SK-N-SH (cell line): ENCODE results near the gene AKR1C4. TPM values are rescaled to one million over a fixed set of nuclear protein-coding genes. Genes with fewer than 3 reads are reported as not detected.

Experiments
- CTCF ChIA-PET: fragments of 300-600, 350-600 bp; formaldehyde crosslinking; extraction: SDS; loops from one replicate; lab custom pipeline; 2021; lab: Yijun Ruan, JAX
- POLR2A ChIA-PET: fragments of 350-600 bp; sonication (Branson Sonifier 250); formaldehyde crosslinking; extraction: SDS; loops from one replicate; lab custom pipeline; 2020; ENCODE audit warnings: antibody characterized with exemption, inconsistent platforms; lab: Yijun Ruan, JAX
- DNase-seq: peaks from one replicate; pipeline ENCODE4 v3.0.0; 2012
- H2AFZ ChIP-seq: fragments of 200-600 bp; sonication (generic); 2 replicates; pipeline ENCODE4 v1.8.1; 2016; ENCODE audit warnings: antibody characterized with exemption, mild to moderate bottlenecking, low read depth
- H3F3A ChIP-seq: fragments of 200-600 bp; sonication (generic); replicated peaks from 2 replicates; pipeline ENCODE3; 2016; ENCODE audit warnings: antibody characterized with exemption, mild to moderate bottlenecking; ENCODE audit not compliant: insufficient read depth
- H3K27ac ChIP-seq, 2 experiments: fragments of 200-500 bp in 1 of 2; fragments of 200-600 bp in 1 of 2; sonication (Bioruptor generic) in 1 of 2; sonication (generic), shearing (Covaris generic) in 1 of 2; 2 replicates each; pipeline versions ENCODE4 v1.5.1 to v1.6.1; 2014 to 2016; ENCODE audit warnings: low read depth in 2 of 2, inconsistent platforms in 1 of 2, low read length in 1 of 2, mild to moderate bottlenecking in 1 of 2, mixed read lengths in 1 of 2
- H3K27me3 ChIP-seq: fragments of 200-600 bp; sonication (generic), shearing (Covaris generic); 2 replicates; pipeline ENCODE4 v1.6.1; 2016; ENCODE audit warnings: mixed run types; ENCODE audit not compliant: insufficient read depth
- H3K36me3 ChIP-seq, 2 experiments: fragments of 200-500 bp in 1 of 2; fragments of 200-600 bp in 1 of 2; sonication (Bioruptor generic) in 1 of 2; sonication (generic) in 1 of 2; replicated peaks in 1 of 2; 2 replicates each; pipeline versions ENCODE3 to v1.5.1; 2014 to 2016; ENCODE audit warnings: low read length in 1 of 2, mild to moderate bottlenecking in 1 of 2; ENCODE audit not compliant: insufficient read depth in 2 of 2, control insufficient read depth in 1 of 2
- H3K4me1 ChIP-seq, 2 experiments: fragments of 200-500 bp in 1 of 2; fragments of 200-600 bp in 1 of 2; sonication (Bioruptor generic) in 1 of 2; sonication (generic), shearing (Covaris generic) in 1 of 2; 2 replicates each; pipeline versions ENCODE4 v1.5.1 to v1.6.1; 2014 to 2016; ENCODE audit warnings: low read depth in 1 of 2, low read length in 1 of 2, mixed run types in 1 of 2; ENCODE audit not compliant: insufficient read depth in 2 of 2, control insufficient read depth in 1 of 2
- H3K4me2 ChIP-seq: fragments of 200-600 bp; sonication (generic), shearing (Covaris generic); 2 replicates; pipeline ENCODE4 v1.6.1; 2017; ENCODE audit warnings: mixed run types
- H3K4me3 ChIP-seq, 2 experiments: fragments of 200-500 bp in 1 of 2; fragments of 200-600 bp in 1 of 2; sonication (Bioruptor generic) in 1 of 2; sonication (generic), shearing (Covaris generic) in 1 of 2; 2 replicates each; pipeline versions ENCODE4 v1.5.1 to v1.8.1; 2014 to 2016; ENCODE audit warnings: low read depth in 2 of 2, inconsistent platforms in 1 of 2, low read length in 1 of 2, mild to moderate bottlenecking in 1 of 2, mixed read lengths in 1 of 2, moderate library complexity in 1 of 2
- H3K79me2 ChIP-seq: fragments of 200-600 bp; sonication (generic); 2 replicates; pipeline ENCODE4 v1.8.1; 2017; ENCODE audit warnings: mild to moderate bottlenecking; ENCODE audit not compliant: insufficient read depth
- H3K9ac ChIP-seq: fragments of 200-600 bp; sonication (generic); 2 replicates; pipeline ENCODE4 v1.6.1; 2017; ENCODE audit warnings: mixed run types
- H3K9me2 ChIP-seq: fragments of 200-600 bp; sonication (generic); 2 replicates; pipeline ENCODE4 v1.6.1; 2017; ENCODE audit warnings: mixed run types
- H3K9me3 ChIP-seq: fragments of 200-600 bp; sonication (generic); 2 replicates; pipeline ENCODE4 v1.6.1; 2017; ENCODE audit warnings: mixed run types, mild to moderate bottlenecking, moderate library complexity
- H4K20me1 ChIP-seq: fragments of 200-600 bp; sonication (generic); 2 replicates; pipeline ENCODE4 v1.6.1; 2017; ENCODE audit warnings: mild to moderate bottlenecking, mixed run types; ENCODE audit not compliant: insufficient read depth
- CHD2 ChIP-seq: fragments of 150-350 bp; IDR thresholded peaks from 2 replicates; pipeline ENCODE4 v1.6.1; 2018; ENCODE audit warnings: low read length; ENCODE audit not compliant: partially characterized antibody
- GATA2 ChIP-seq: sonication (generic); formaldehyde crosslinking; IDR thresholded peaks from 2 replicates; pipeline ENCODE4 v1.5.0; 2020; ENCODE audit warnings: mild to moderate bottlenecking, missing genetic modification reagents
- MEF2A ChIP-seq: IDR thresholded peaks from 2 replicates; pipeline ENCODE4 v1.4.0; 2012; ENCODE audit warnings: low read depth, borderline replicate concordance
- NFIC ChIP-seq: IDR thresholded peaks from 2 replicates; pipeline ENCODE4 v1.4.0; 2012; ENCODE audit warnings: borderline replicate concordance
- NRF1 ChIP-seq: IDR thresholded peaks from 2 replicates; pipeline ENCODE4 v1.6.1; 2012; ENCODE audit warnings: low read depth, mild to moderate bottlenecking, low read length
- RAD21 ChIP-seq: IDR thresholded peaks from 2 replicates; pipeline ENCODE4 v1.6.1; 2012; ENCODE audit warnings: mild to moderate bottlenecking, low read length
- TAF1 ChIP-seq: IDR thresholded peaks from 2 replicates; pipeline ENCODE4 v1.6.1; 2012; ENCODE audit warnings: low read depth, mild to moderate bottlenecking, low read length, moderate library complexity, borderline replicate concordance
- TEAD4 ChIP-seq: IDR thresholded peaks from 2 replicates; pipeline ENCODE4 v1.4.0; 2012; ENCODE audit warnings: mild to moderate bottlenecking, borderline replicate concordance; ENCODE audit not compliant: insufficient read depth
- WGBS: methylation state at CpG from one replicate; pipeline ENCODE4 v1.1.6; 2017; ENCODE audit warnings: low lambda C conversion rate; 5-methylcytosine and 5-hydroxymethylcytosine counted together
- polyA plus RNA-seq, 3 experiments: library from polyadenylated mRNA; depleted of rRNA; stranded (reverse); fragments of >200 nt; gene quantifications; 2 replicates each; pipeline ENCODE4 v1.2.3, GENCODE V29; 2012
- TF ChIP-seq, protein P1 (sequence below): IDR thresholded peaks from 2 replicates; pipeline ENCODE4 v1.6.1; 2012; ENCODE audit warnings: mild to moderate bottlenecking, low read depth, low read length, moderate library complexity
- TF ChIP-seq, protein P2 (sequence below): IDR thresholded peaks from 2 replicates; pipeline ENCODE4 v1.4.0; 2012; ENCODE audit warnings: low read depth

AKR1C4 gene
- polyA plus RNA-seq, 1 of the 3 experiments (the other 2 are of a cell fraction), result not detected

DNA sequence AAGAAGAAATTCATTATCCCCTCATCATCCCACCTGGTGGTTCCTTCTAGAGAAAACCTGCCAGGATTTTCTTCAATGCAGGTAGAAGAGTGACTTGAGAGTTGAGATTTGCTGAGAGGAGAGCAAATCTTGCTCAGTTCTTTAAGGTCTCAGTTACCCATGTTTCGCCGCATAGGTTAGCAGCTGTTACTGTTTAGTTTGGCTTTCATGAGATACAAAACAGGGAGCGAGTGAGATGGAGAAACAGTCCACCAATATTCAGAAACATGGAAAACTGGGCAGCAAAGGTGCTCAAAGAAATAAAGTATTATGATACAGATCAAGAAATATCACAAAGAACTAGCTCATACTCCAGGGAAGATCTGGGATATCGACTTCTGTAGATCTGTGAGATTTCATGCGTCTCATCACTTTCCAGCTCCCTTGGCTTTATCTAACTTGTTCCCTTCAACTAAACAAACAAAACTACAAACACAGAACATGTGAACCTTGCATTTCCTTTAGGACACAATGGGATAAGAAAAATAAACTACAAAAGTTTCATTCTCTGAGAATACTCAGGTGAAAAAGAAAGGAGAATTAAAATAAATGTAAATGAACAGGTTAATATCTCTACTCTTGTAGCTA is 63.4 kb downstream of the AKR1C4 start (continued):
- TF ChIP-seq, protein P1, sequence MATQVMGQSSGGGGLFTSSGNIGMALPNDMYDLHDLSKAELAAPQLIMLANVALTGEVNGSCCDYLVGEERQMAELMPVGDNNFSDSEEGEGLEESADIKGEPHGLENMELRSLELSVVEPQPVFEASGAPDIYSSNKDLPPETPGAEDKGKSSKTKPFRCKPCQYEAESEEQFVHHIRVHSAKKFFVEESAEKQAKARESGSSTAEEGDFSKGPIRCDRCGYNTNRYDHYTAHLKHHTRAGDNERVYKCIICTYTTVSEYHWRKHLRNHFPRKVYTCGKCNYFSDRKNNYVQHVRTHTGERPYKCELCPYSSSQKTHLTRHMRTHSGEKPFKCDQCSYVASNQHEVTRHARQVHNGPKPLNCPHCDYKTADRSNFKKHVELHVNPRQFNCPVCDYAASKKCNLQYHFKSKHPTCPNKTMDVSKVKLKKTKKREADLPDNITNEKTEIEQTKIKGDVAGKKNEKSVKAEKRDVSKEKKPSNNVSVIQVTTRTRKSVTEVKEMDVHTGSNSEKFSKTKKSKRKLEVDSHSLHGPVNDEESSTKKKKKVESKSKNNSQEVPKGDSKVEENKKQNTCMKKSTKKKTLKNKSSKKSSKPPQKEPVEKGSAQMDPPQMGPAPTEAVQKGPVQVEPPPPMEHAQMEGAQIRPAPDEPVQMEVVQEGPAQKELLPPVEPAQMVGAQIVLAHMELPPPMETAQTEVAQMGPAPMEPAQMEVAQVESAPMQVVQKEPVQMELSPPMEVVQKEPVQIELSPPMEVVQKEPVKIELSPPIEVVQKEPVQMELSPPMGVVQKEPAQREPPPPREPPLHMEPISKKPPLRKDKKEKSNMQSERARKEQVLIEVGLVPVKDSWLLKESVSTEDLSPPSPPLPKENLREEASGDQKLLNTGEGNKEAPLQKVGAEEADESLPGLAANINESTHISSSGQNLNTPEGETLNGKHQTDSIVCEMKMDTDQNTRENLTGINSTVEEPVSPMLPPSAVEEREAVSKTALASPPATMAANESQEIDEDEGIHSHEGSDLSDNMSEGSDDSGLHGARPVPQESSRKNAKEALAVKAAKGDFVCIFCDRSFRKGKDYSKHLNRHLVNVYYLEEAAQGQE, result no peak

DNA sequence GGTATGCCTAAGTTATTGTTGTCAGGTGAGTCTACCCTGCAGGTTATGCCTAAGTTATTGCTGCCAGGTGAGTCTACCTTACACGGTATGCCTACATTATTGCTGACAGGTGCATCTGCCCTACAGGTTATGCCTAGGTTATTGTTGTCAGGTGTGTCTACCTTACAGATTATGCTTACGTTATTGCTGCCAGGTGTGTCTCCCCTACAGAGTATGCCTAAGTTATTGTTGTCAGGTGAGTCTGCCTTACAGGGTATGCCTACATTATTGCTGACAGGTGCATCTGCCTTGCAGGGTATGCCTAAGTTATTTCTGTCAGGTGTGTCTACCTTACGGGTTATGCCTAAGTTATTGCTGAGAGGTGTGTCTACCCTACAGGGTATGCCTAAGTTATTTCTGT is 64.2 kb downstream of the AKR1C4 start:
- no peak overlapping the region for H3K9ac ChIP-seq
- POLR2A ChIA-PET, result no interaction called here
- H3K4me3 ChIP-seq, result no peak overlapping the region
- H3K9me2 ChIP-seq, result no peaks in the 10 kb centered on the region
- H3K27ac ChIP-seq, result no peak overlapping the region
- H3K27me3 ChIP-seq, result no peaks in the 10 kb centered on the region; the same call in 1 of the 2 replicates
- no peaks in the 10 kb centered on the region for H4K20me1 ChIP-seq
- no peaks in the 10 kb centered on the region for H3F3A ChIP-seq
- H2AFZ ChIP-seq, result no peak overlapping the region
- H3K36me3 ChIP-seq, result no peaks in the 10 kb centered on the region
- H3K79me2 ChIP-seq, result no peaks in the 10 kb centered on the region
- no peak overlapping the region for H3K4me2 ChIP-seq
- CTCF ChIA-PET, result interaction anchor here (1.1 kb wide), 1 partner anchor 411 kb away, joined by 5 read pairs; no protein-coding TSS in a partner anchor
- no peak for DNase-seq
- 17% methylated on average over 3 of the region's 3 CpGs for WGBS
- no peaks in the 10 kb centered on the region for H3K4me1 ChIP-seq
- 0 out of 2 replicates have a peak, but pooled peaks cover 3% of the 10 kb centered on the region for H3K9me3 ChIP-seq
- TF ChIP-seq CHD2, result no peak
- no peak for TF ChIP-seq TEAD4
- no peak for TF ChIP-seq NRF1

DNA sequence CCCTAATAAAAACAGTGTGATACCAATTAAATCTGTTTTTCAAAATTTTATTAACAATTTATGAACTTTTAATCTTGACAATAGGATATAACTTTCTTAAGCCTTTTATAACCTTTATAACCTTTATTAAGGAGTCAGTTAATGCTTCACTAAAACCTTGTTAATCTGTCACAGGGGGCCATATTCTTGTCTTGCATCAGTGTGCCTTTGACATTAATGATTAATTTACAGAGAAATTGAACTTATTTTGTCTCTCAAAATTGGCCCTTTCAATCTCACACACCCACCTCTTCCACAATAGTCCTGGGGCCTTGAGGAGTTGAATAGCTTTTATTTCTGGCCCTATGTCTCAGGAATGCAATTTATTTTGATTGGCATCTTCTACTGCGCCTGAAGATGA is 68.5 kb downstream of the AKR1C4 start:
- Histone ChIP-seq H3K27me3 (no peaks in the 10 kb centered on the region; the same call in 1 of the 2 replicates), H2AFZ (no peak overlapping the region), H3F3A (no peaks in the 10 kb centered on the region), H3K4me2 (no peak overlapping the region), H3K4me3 (no peak overlapping the region), H3K9me3 (0 out of 2 replicates have a peak, but pooled peaks cover 3% of the 10 kb centered on the region), H3K4me1 (no peaks in the 10 kb centered on the region), H3K79me2 (no peaks in the 10 kb centered on the region), H4K20me1 (no peaks in the 10 kb centered on the region), H3K9me2 (no peaks in the 10 kb centered on the region), H3K9ac (no peak overlapping the region), H3K27ac (no peak overlapping the region), H3K36me3 (no peaks in the 10 kb centered on the region)
- 11% methylated on average over 1 of the region's 1 CpG for WGBS
- POLR2A ChIA-PET, result no interaction called here
- no peak for TF ChIP-seq NFIC
- no peak for TF ChIP-seq CHD2
- TF ChIP-seq, protein P2, sequence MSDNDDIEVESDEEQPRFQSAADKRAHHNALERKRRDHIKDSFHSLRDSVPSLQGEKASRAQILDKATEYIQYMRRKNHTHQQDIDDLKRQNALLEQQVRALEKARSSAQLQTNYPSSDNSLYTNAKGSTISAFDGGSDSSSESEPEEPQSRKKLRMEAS, result no peak
- TF ChIP-seq TAF1, result no peak
- no peak for TF ChIP-seq GATA2 (CRISPR knock-in tag)
- no peak for TF ChIP-seq MEF2A
- TF ChIP-seq RAD21, result no peak
- no peak for DNase-seq
- CTCF ChIA-PET, result no interaction called here
